HCT116 (cell line): ENCODE results near the gene PPP4R2. TPM values are rescaled to one million over a fixed set of nuclear protein-coding genes. Genes with fewer than 3 reads are reported as not detected.

Source experiments
- ATAC-seq: fragments of 200-7000 bp; cut with Tn5 transposase; 2 replicates; pipeline ENCODE4 v1.9.1; 2020; ENCODE audit warnings: mild to moderate bottlenecking, moderate library complexity
- BruUV-seq: library from RNA; stranded (reverse); fragments of 400-500 nt; replicated peaks from 2 replicates; lab custom pipeline; 2021; lab: Mats Ljungman, UMichigan
- CTCF ChIA-PET: fragments of 300-600 bp; sonication (Branson Sonifier 250); formaldehyde crosslinking; loops from one replicate; lab custom pipeline; 2021; ENCODE audit warnings: antibody characterized with exemption; lab: Charles Lee
- POLR2A ChIA-PET: fragments of 300-600, 350-600 bp; sonication (Branson Sonifier 250); formaldehyde crosslinking; loops from one replicate; lab custom pipeline; 2021; ENCODE audit warnings: antibody characterized with exemption; lab: Charles Lee
- RAD21 ChIA-PET, 2 experiments: fragments of 300-600 bp; sonication (Branson Sonifier 250); formaldehyde crosslinking; loops; one replicate each; lab custom pipeline; 2023; ENCODE audit warnings: low total read pairs in 2 of 2; ENCODE audit not compliant: uncharacterized antibody in 2 of 2, unreplicated experiment in 2 of 2, low non-redundant PET in 1 of 2; lab: Charles Lee
- DNase-seq: peaks from one replicate; pipeline ENCODE4 v3.0.0-alpha.2; 2010; ENCODE audit warnings: low read depth, low spot score
- H2AFZ ChIP-seq: fragments of 200-600 bp; shearing (Covaris generic), sonication (generic); 2 replicates; pipeline ENCODE4 v1.6.1; 2017; ENCODE audit warnings: low read depth, mixed run types, mixed read lengths, antibody characterized with exemption, low read length; ENCODE audit not compliant: poor library complexity, severe bottlenecking
- H3K27ac ChIP-seq: 2 replicates; pipeline ENCODE4 v1.5.1; 2012; ENCODE audit warnings: low read depth, low read length
- H3K27me3 ChIP-seq: fragments of 200-600 bp; sonication (generic); 2 replicates; pipeline ENCODE4 v1.6.1; 2016; ENCODE audit warnings: mixed run types, low read length, mixed read lengths; ENCODE audit not compliant: insufficient read depth
- H3K36me3 ChIP-seq, 2 experiments: fragments of 200-500 bp in 1 of 2; fragments of 200-600 bp in 1 of 2; sonication (Bioruptor generic) in 1 of 2; sonication (generic) in 1 of 2; 2 replicates each; pipeline versions ENCODE4 v1.5.1 to v1.6.1; 2014 to 2016; ENCODE audit warnings: low read length in 2 of 2, inconsistent platforms in 1 of 2, mixed read lengths in 1 of 2, mixed run types in 1 of 2; ENCODE audit not compliant: insufficient read depth in 2 of 2, control insufficient read depth in 1 of 2
- H3K4me1 ChIP-seq, 2 experiments: fragments of 200-600 bp in 1 of 2; sonication (generic) in 1 of 2; 2 replicates each; pipeline versions ENCODE4 v1.5.1 to v1.6.1; 2012 to 2017; ENCODE audit warnings: low read length in 2 of 2, inconsistent platforms in 1 of 2, mild to moderate bottlenecking in 1 of 2, mixed read lengths in 1 of 2, mixed run types in 1 of 2, moderate library complexity in 1 of 2; ENCODE audit not compliant: insufficient read depth in 2 of 2, control insufficient read depth in 1 of 2
- H3K4me2 ChIP-seq: fragments of 200-600 bp; sonication (generic); 2 replicates; pipeline ENCODE4 v1.6.1; 2017; ENCODE audit warnings: mixed run types, low read length, mixed read lengths
- H3K4me3 ChIP-seq, 2 experiments: fragments of 200-600 bp in 1 of 2; sonication (generic) in 1 of 2; replicated peaks in 1 of 2; 2 replicates each; pipeline ENCODE4 v1.5.1; 2011 to 2016; ENCODE audit warnings: low read length in 2 of 2, control low read depth in 1 of 2, low read depth in 1 of 2, mild to moderate bottlenecking in 1 of 2, mixed read lengths in 1 of 2, mixed run types in 1 of 2
- H3K79me2 ChIP-seq: fragments of 200-600 bp; sonication (generic); 2 replicates; pipeline ENCODE4 v1.6.1; 2017; ENCODE audit warnings: mild to moderate bottlenecking, mixed run types, low read length, moderate library complexity, mixed read lengths; ENCODE audit not compliant: insufficient read depth
- H3K9ac ChIP-seq: fragments of 200-600 bp; sonication (generic); 2 replicates; pipeline ENCODE4 v1.6.1; 2016; ENCODE audit warnings: low read length, mixed read lengths
- H3K9me2 ChIP-seq: fragments of 200-600 bp; sonication (generic), shearing (Covaris generic); 2 replicates; pipeline ENCODE4 v1.6.1; 2017; ENCODE audit warnings: mixed run types, mild to moderate bottlenecking, moderate library complexity; ENCODE audit not compliant: insufficient read depth
- H3K9me3 ChIP-seq, 2 experiments: fragments of 200-500 bp in 1 of 2; fragments of 200-600 bp in 1 of 2; sonication (Bioruptor generic) in 1 of 2; sonication (generic) in 1 of 2; 2 replicates each; pipeline ENCODE4 v1.6.1; 2014 to 2017; ENCODE audit warnings: low read length in 2 of 2, mixed read lengths in 2 of 2, inconsistent platforms in 1 of 2, low read depth in 1 of 2, mild to moderate bottlenecking in 1 of 2, mixed run types in 1 of 2, moderate library complexity in 1 of 2; ENCODE audit not compliant: control insufficient read depth in 1 of 2, insufficient read depth in 1 of 2
- H4K20me1 ChIP-seq: fragments of 200-600 bp; sonication (generic), shearing (Covaris generic); 2 replicates; pipeline ENCODE4 v1.6.1; 2017; ENCODE audit warnings: mixed run types, mild to moderate bottlenecking, moderate library complexity; ENCODE audit not compliant: insufficient read depth
- ATF3 ChIP-seq: IDR thresholded peaks from 2 replicates; pipeline ENCODE4 v1.6.1; 2012
- CBX3 ChIP-seq: IDR thresholded peaks from 2 replicates; pipeline ENCODE4 v1.6.1; 2012; ENCODE audit warnings: low read depth
- EGR1 ChIP-seq: IDR thresholded peaks from 2 replicates; pipeline ENCODE4 v1.6.1; 2012; ENCODE audit warnings: low read depth
- ELF1 ChIP-seq: IDR thresholded peaks from 2 replicates; pipeline ENCODE4 v1.6.1; 2012; ENCODE audit warnings: low read depth, borderline replicate concordance
- EZH2 ChIP-seq: fragments of 200-600 bp; sonication (generic); IDR thresholded peaks from 2 replicates; pipeline ENCODE4 v1.6.1; 2017; ENCODE audit warnings: antibody characterized with exemption, mixed run types
- EZH2phosphoT487 ChIP-seq: fragments of 200-600 bp; IDR thresholded peaks from 2 replicates; pipeline ENCODE4 v1.6.1; 2018; ENCODE audit warnings: antibody characterized with exemption, borderline replicate concordance
- FOSL1 ChIP-seq: IDR thresholded peaks from 2 replicates; pipeline ENCODE4 v1.6.1; 2012; ENCODE audit warnings: low read depth
- JUND ChIP-seq: IDR thresholded peaks from 2 replicates; pipeline ENCODE4 v1.6.1; 2012
- MAX ChIP-seq: IDR thresholded peaks from 2 replicates; pipeline ENCODE4 v1.6.1; 2012
- POLR2A ChIP-seq: IDR thresholded peaks from 2 replicates; pipeline ENCODE4 v1.7.0; 2011; ENCODE audit warnings: borderline replicate concordance; ENCODE audit not compliant: insufficient read depth, insufficient read length; ENCODE audit errors: extremely low read depth
- REST ChIP-seq: IDR thresholded peaks from 2 replicates; pipeline ENCODE4 v1.6.1; 2012; ENCODE audit warnings: low read depth
- SIN3A ChIP-seq: IDR thresholded peaks from 2 replicates; pipeline ENCODE4 v1.6.1; 2012; ENCODE audit warnings: low read depth
- SP1 ChIP-seq: IDR thresholded peaks from 2 replicates; pipeline ENCODE4 v1.6.1; 2012; ENCODE audit warnings: low read depth
- TCF7L2 ChIP-seq: IDR thresholded peaks from 2 replicates; pipeline ENCODE4 v1.7.0; 2011; ENCODE audit warnings: borderline replicate concordance, inconsistent platforms; ENCODE audit not compliant: insufficient read depth, insufficient read length; ENCODE audit errors: extremely low read depth
- YY1 ChIP-seq: IDR thresholded peaks from 2 replicates; pipeline ENCODE4 v1.6.1; 2011; ENCODE audit warnings: low read length, low read depth, moderate library complexity, mild to moderate bottlenecking; ENCODE audit not compliant: insufficient replicate concordance; ENCODE audit errors: extremely low read depth
- ZBTB33 ChIP-seq: IDR thresholded peaks from 2 replicates; pipeline ENCODE4 v1.6.1; 2011; ENCODE audit warnings: mild to moderate bottlenecking, low read length, moderate library complexity; ENCODE audit not compliant: insufficient replicate concordance; ENCODE audit errors: extremely low read depth
- ZFX ChIP-seq: fragments of 450-650 bp; IDR thresholded peaks from 2 replicates; pipeline ENCODE4 v1.6.1; 2017
- ZNF274 ChIP-seq: fragments of 200-500 bp; sonication (Bioruptor generic); IDR thresholded peaks from 2 replicates; pipeline ENCODE4 v1.6.1; 2014; ENCODE audit warnings: mild to moderate bottlenecking, low read depth, low read length, inconsistent platforms
- intact Hi-C: fragments of 100-400 bp; cut with micrococcal nuclease; formaldehyde crosslinking; loops from 2 replicates; pipeline ENCODE4 v1.10.0; 2022
- total RNA-seq: library from RNA; stranded (reverse); gene quantifications from one replicate; pipeline ENCODE4 v1.2.1, GENCODE V29; 2021; ENCODE audit not compliant: unreplicated experiment

The PPP4R2 gene
- total RNA-seq, 1 experiment from 2014 or later, result 72.5 TPM

- TF ChIP-seq SIN3A, result no peak
- no peak for TF ChIP-seq YY1
- TF ChIP-seq ZBTB33, result no peak
- TF ChIP-seq POLR2A, result no peak
- no peak for TF ChIP-seq SP1
- no peak for TF ChIP-seq EZH2phosphoT487
- no peak for TF ChIP-seq ZFX
- TF ChIP-seq TCF7L2, result no peak
- no peak for TF ChIP-seq ELF1
- TF ChIP-seq, all 23 proteins: peak for 0
Observed at GRCh38 chr3:73043414-73043813, 46.8 kb downstream of the PPP4R2 start (continued).

- no peak overlapping the region for H3K9ac ChIP-seq
- DNase-seq, result no peak
- intact Hi-C loops, result no loop called here
- no peaks in the 10 kb centered on the region for H3K9me3 ChIP-seq
- H4K20me1 ChIP-seq, result peaks cover 51% of the 10 kb centered on the region
- CTCF ChIA-PET, result interaction anchor here (1.3 kb wide), 1 partner anchor 11 kb away, joined by 5 read pairs; no protein-coding TSS in a partner anchor
- no TSS peak for BruUV-seq
- H3K27me3 ChIP-seq, result no peaks in the 10 kb centered on the region
- no peaks in the 10 kb centered on the region for H3K9me2 ChIP-seq
- no peak overlapping the region for H3K4me3 ChIP-seq
- H2AFZ ChIP-seq, result no peak overlapping the region
- RAD21 ChIA-PET, result no interaction called here
- no peaks in the 10 kb centered on the region; a peak in 1 of 4 replicates for H3K4me1 ChIP-seq
- H3K79me2 ChIP-seq, result peaks cover 100% of the 10 kb centered on the region
- POLR2A ChIA-PET, result no interaction called here
- H3K27ac ChIP-seq, result no peak overlapping the region
- no peak overlapping the region for H3K4me2 ChIP-seq
- no peaks in the 10 kb centered on the region for H3K36me3 ChIP-seq
- ATAC-seq, result no peak
- TF ChIP-seq YY1 (no peak), REST (no peak), EZH2 (no peak), ATF3 (no peak), TCF7L2 (no peak), ZBTB33 (no peak), EGR1 (no peak), JUND (no peak), SP1 (no peak), MAX (no peak), CBX3 (no peak), ZNF274 (no peak), SIN3A (no peak), FOSL1 (no peak)
Observed at GRCh38 chr3:73045391-73045790, 48.8 kb downstream of the PPP4R2 start.
